ENCODE results near the gene FIZ1.
"Not testable (repeated sequence)": the region's sequence is repeated elsewhere in the genome, so short reads cannot be mapped to it uniquely, and the experiment has no call there.

Gene FIZ1

DNA sequence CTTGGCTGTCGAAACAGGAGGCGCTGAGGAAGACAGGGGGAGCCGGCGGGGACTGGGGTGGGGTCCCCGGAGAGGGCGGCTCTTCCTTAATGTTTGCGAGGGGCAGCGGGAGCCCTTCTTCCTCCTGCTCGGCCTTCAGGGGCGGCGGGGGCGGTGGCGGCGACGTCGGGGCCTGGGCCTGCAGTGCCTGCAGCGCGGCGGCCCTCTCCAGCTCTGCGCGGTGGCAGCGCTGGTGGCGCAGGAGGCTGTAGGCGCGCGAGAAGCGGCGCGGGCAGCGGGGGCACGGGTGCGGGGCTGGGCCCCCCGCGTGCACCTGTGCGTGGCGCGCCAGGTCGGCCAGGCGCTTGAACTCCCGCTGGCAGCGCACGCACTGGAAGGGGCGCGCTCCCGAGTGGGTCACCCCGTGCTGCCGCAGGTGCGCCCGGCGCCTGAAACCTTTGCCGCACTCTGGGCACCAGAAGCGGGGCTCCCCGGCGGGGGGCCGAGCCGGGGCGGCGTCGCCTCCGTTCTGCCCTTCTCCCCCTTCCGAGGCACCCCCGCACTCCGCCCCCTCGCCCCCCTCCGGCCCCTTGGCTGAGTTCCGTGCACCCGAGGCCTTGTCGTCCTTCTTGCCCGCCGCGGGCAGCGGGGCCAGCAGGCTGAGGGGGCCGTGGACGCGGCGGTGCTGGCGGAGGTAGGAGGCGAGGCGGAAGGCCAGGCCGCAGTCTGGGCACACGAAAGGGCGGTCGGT, 21.1 kb downstream of the FIZ1 start:
- no peak for TF ChIP-seq ZNF384 (IDR thresholded peaks at IDR 0.05)
- TF ChIP-seq HDGF (IDR thresholded peaks at IDR 0.05; ENCODE audit: borderline replicate concordance): no peak
- no peak for TF ChIP-seq BHLHE40 (IDR thresholded peaks at IDR 0.05; ENCODE audit: borderline replicate concordance)
- TF ChIP-seq PKNOX1 (IDR thresholded peaks at IDR 0.05): no peak
- no peak for TF ChIP-seq TARDBP (IDR thresholded peaks at IDR 0.05)
- TF ChIP-seq FOXM1 (IDR thresholded peaks at IDR 0.05; ENCODE audit: borderline replicate concordance): no peak
- POLR2A ChIA-PET: no interaction called here
- no peak for DNase-seq (ENCODE audit: extremely low spot score)
- CTCF ChIA-PET: no interaction called here

DNA sequence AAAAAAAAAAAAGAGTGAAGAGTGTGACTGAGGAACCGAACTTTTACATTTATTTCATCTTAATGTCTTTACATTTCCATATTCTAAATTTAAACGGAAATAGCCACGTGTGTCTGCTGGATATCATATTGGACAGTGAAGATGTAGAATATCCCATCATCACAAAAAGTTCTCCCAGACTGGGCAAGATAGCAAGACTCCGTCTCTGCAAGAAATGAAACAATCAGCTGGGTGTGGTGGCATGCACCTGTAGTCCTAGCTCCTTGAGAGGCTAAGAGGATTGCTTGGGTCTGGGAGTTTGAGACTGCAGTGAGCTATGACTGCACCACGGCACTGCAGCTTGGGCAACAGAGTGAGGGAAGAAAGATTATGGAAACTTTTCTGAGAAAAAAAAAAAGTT, 22.6 kb downstream of the FIZ1 start:
- TF ChIP-seq CTBP1 (IDR thresholded peaks at IDR 0.05; ENCODE audit: borderline replicate concordance) (no peak), SUZ12 (IDR thresholded peaks at IDR 0.05) (no peak), FOXM1 (IDR thresholded peaks at IDR 0.05; ENCODE audit: borderline replicate concordance) (no peak), FOXA1 (IDR thresholded peaks at IDR 0.05) (no peak), ELF4 (IDR thresholded peaks at IDR 0.05) (no peak), BHLHE40 (IDR thresholded peaks at IDR 0.05; ENCODE audit: borderline replicate concordance) (no peak), FOXK2 (IDR thresholded peaks at IDR 0.05) (no peak), ARNT (IDR thresholded peaks at IDR 0.05) (no peak), HDGF (IDR thresholded peaks at IDR 0.05; ENCODE audit: borderline replicate concordance) (no peak), ZNF384 (IDR thresholded peaks at IDR 0.05) (no peak), LEF1 (IDR thresholded peaks at IDR 0.05; ENCODE audit: borderline replicate concordance) (no peak), L3MBTL2 (conservative IDR thresholded peaks at IDR 0.05) (no peak), SP1 (IDR thresholded peaks at IDR 0.05) (no peak), NFRKB (IDR thresholded peaks at IDR 0.05) (no peak), PKNOX1 (IDR thresholded peaks at IDR 0.05) (no peak), TARDBP (IDR thresholded peaks at IDR 0.05) (no peak)
- ChIA-PET POLR2A (no interaction called here), CTCF (no interaction called here)
- DNase-seq (ENCODE audit: extremely low spot score): no peak

DNA sequence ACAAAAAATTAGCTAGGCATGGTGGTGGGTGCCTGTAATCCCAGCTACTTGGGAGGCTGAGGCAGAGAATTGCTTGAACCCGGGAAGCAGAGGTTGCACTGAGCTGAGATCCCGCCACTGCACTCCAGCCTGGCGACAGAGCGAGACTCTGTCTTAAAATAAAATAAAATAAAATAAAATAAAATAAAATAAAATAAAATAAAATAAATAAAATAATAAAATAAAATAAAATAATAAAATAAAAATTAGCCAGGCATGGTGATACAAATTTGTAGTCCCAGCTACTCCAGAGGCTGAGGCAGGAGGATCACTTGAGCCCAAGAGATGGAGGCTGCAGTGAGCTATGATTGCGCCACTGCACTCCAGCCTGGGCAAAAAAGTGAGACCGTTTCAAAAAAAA, 25.4 kb downstream of the FIZ1 start:
- POLR2A ChIA-PET: interaction anchor here (1.4 kb wide), 1 partner anchor 25 kb away, joined by 5 read pairs; the partner anchor contains the start of gene FIZ1
- CTCF ChIA-PET: interaction anchor here (0.7 kb wide), 1 partner anchor 33 kb away, joined by 3 read pairs; no protein-coding TSS in a partner anchor

GRCh38 chr19:55569477-55569876, 29.8 kb downstream of the FIZ1 start:
- CTCF ChIA-PET; POLR2A ChIA-PET; DNase-seq (ENCODE audit: extremely low spot score): not testable (repeated sequence)

More for the DNA sequence above, 25.4 kb downstream of the FIZ1 start:
- DNase-seq (ENCODE audit: extremely low spot score): not testable (repeated sequence)

DNA sequence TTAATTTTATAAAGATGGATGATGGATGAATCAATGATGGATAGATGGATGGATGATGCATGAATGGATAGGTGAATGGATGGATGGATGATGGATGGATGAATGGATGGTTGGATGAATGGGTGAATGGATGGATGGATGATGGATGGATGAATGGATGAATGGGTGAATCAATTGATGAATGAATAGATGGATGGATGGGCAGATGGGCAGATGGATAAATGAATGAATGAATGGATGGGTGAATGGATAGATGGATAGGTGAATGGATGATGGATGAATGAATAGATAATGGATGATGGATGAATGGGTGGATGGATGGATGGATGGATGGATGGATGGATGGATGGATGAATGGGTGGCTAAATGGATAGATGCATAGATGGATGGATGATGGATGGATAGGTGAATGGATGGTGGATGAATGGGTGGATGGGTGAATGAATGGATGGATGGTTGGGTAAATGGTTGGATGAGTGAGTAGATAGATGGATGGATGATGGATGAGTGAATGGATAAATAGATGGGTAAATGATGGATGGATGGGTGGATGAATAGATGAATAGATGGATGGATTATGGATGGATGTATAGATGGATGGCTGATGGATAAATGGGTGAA, 31.5 kb downstream of the FIZ1 start:
- DNase-seq (ENCODE audit: extremely low spot score): no peak
- POLR2A ChIA-PET: interaction anchor here (0.6 kb wide), 1 partner anchor 13 kb away, joined by 3 read pairs; the partner anchor contains the start of gene ZNF579
- CTCF ChIA-PET: no interaction called here
- TF ChIP-seq FOXM1 (IDR thresholded peaks at IDR 0.05; ENCODE audit: borderline replicate concordance): no peak
- no peak for TF ChIP-seq CTBP1 (IDR thresholded peaks at IDR 0.05; ENCODE audit: borderline replicate concordance)
- TF ChIP-seq SUZ12 (IDR thresholded peaks at IDR 0.05): no peak
- TF ChIP-seq ELF4 (IDR thresholded peaks at IDR 0.05): no peak
- no peak for TF ChIP-seq FOXK2 (IDR thresholded peaks at IDR 0.05)
- no peak for TF ChIP-seq TARDBP (IDR thresholded peaks at IDR 0.05)
- TF ChIP-seq FOXA1 (IDR thresholded peaks at IDR 0.05): no peak
- no peak for TF ChIP-seq SP1 (IDR thresholded peaks at IDR 0.05)
- TF ChIP-seq BHLHE40 (IDR thresholded peaks at IDR 0.05; ENCODE audit: borderline replicate concordance): no peak
- no peak for TF ChIP-seq HDGF (IDR thresholded peaks at IDR 0.05; ENCODE audit: borderline replicate concordance)
- TF ChIP-seq PKNOX1 (IDR thresholded peaks at IDR 0.05): no peak
- no peak for TF ChIP-seq NFRKB (IDR thresholded peaks at IDR 0.05)
- TF ChIP-seq ARNT (IDR thresholded peaks at IDR 0.05): no peak
- TF ChIP-seq ZNF384 (IDR thresholded peaks at IDR 0.05): no peak
- no peak for TF ChIP-seq L3MBTL2 (conservative IDR thresholded peaks at IDR 0.05)

- no peak for DNase-seq (ENCODE audit: extremely low spot score)
- no peak for TF ChIP-seq FOXK2 (IDR thresholded peaks at IDR 0.05)
- no peak for TF ChIP-seq SP1 (IDR thresholded peaks at IDR 0.05)
- no peak for TF ChIP-seq FOXM1 (IDR thresholded peaks at IDR 0.05; ENCODE audit: borderline replicate concordance)
- no peak for TF ChIP-seq PKNOX1 (IDR thresholded peaks at IDR 0.05)
- no peak for TF ChIP-seq ELF4 (IDR thresholded peaks at IDR 0.05)
- TF ChIP-seq ZNF384 (IDR thresholded peaks at IDR 0.05): no peak
- TF ChIP-seq SUZ12 (IDR thresholded peaks at IDR 0.05): no peak
- no peak for TF ChIP-seq NFRKB (IDR thresholded peaks at IDR 0.05)
- no peak for TF ChIP-seq HDGF (IDR thresholded peaks at IDR 0.05; ENCODE audit: borderline replicate concordance)
- TF ChIP-seq TARDBP (IDR thresholded peaks at IDR 0.05): no peak
- TF ChIP-seq LEF1 (IDR thresholded peaks at IDR 0.05; ENCODE audit: borderline replicate concordance): no peak
- no peak for TF ChIP-seq CTBP1 (IDR thresholded peaks at IDR 0.05; ENCODE audit: borderline replicate concordance)
- no peak for TF ChIP-seq BHLHE40 (IDR thresholded peaks at IDR 0.05; ENCODE audit: borderline replicate concordance)
- no peak for TF ChIP-seq L3MBTL2 (conservative IDR thresholded peaks at IDR 0.05)
- TF ChIP-seq ARNT (IDR thresholded peaks at IDR 0.05): no peak
- TF ChIP-seq FOXA1 (IDR thresholded peaks at IDR 0.05): no peak
- ChIA-PET POLR2A (no interaction called here), CTCF (no interaction called here)
Measured at GRCh38 chr19:55566823-55567222, 32.5 kb downstream of the FIZ1 start.

All from HEK293T (cell line).